ENCODE data around the gene ESCO1.
"Not testable (repeated sequence)": the region's sequence is repeated elsewhere in the genome, so short reads cannot be mapped to it uniquely, and the experiment has no call there.

ESCO1 gene

GRCh38 chr18:21600526-21601410 is at the start of gene ESCO1:
ESCO1 (minus strand) TSS chr18:21600704; CDS start chr18:21574843, 25,861 bp downstream.
- H3K4me1 ChIP-seq (ENCODE audit: control insufficient read depth, insufficient read depth, low read length, unreplicated experiment) = peaks cover 14% of the 10 kb centered on the region
- no peaks in the 10 kb centered on the region for H3K27me3 ChIP-seq (ENCODE audit: insufficient read depth, low read length)
- peak within 1 kb of the TSS; percentile 94 for H3K4me3 ChIP-seq (ENCODE audit: low read depth, low read length)
- peak within 1 kb of the TSS; percentile 93 for H2AFZ ChIP-seq (ENCODE audit: low read length, unreplicated experiment)
- no peaks in the 10 kb centered on the region for H3K36me3 ChIP-seq (ENCODE audit: insufficient read depth, low read length)
- peaks cover 39% of the 10 kb centered on the region for H3K79me2 ChIP-seq (ENCODE audit: control insufficient read depth, insufficient read depth, low read length, unreplicated experiment)
- peak within 1 kb of the TSS; percentile 87 for H3K27ac ChIP-seq (ENCODE audit: low read depth, low read length)

GRCh38 chr18:21640375-21640774 is 39.9 kb upstream of the ESCO1 start:
- not testable (repeated sequence) for H2AFZ ChIP-seq (ENCODE audit: low read length, unreplicated experiment); H3K4me3 ChIP-seq (ENCODE audit: low read depth, low read length); H3K27ac ChIP-seq (ENCODE audit: low read depth, low read length); H3K27me3 ChIP-seq (ENCODE audit: insufficient read depth, low read length); H3K4me1 ChIP-seq (ENCODE audit: control insufficient read depth, insufficient read depth, low read length, unreplicated experiment); H3K36me3 ChIP-seq (ENCODE audit: insufficient read depth, low read length); H3K79me2 ChIP-seq (ENCODE audit: control insufficient read depth, insufficient read depth, low read length, unreplicated experiment)

- Histone ChIP-seq H3K4me3 (ENCODE audit: low read depth, low read length) (no peak overlapping the region), H3K79me2 (ENCODE audit: control insufficient read depth, insufficient read depth, low read length, unreplicated experiment) (no peaks in the 10 kb centered on the region), H3K27ac (ENCODE audit: low read depth, low read length) (no peak overlapping the region), H3K36me3 (ENCODE audit: insufficient read depth, low read length) (no peaks in the 10 kb centered on the region), H3K4me1 (ENCODE audit: control insufficient read depth, insufficient read depth, low read length, unreplicated experiment) (no peaks in the 10 kb centered on the region), H3K27me3 (ENCODE audit: insufficient read depth, low read length) (no peaks in the 10 kb centered on the region), H2AFZ (ENCODE audit: low read length, unreplicated experiment) (no peak overlapping the region)
Observed at GRCh38 chr18:21638822-21639221, 38.3 kb upstream of the ESCO1 start.

- Histone ChIP-seq H3K4me1 (ENCODE audit: control insufficient read depth, insufficient read depth, low read length, unreplicated experiment) (no peaks in the 10 kb centered on the region), H3K36me3 (ENCODE audit: insufficient read depth, low read length) (peaks cover 2% of the 10 kb centered on the region), H2AFZ (ENCODE audit: low read length, unreplicated experiment) (no peak overlapping the region), H3K27ac (ENCODE audit: low read depth, low read length) (no peak overlapping the region), H3K27me3 (ENCODE audit: insufficient read depth, low read length) (no peaks in the 10 kb centered on the region), H3K79me2 (ENCODE audit: control insufficient read depth, insufficient read depth, low read length, unreplicated experiment) (no peaks in the 10 kb centered on the region), H3K4me3 (ENCODE audit: low read depth, low read length) (no peak overlapping the region)
Observed at GRCh38 chr18:21636769-21637168, 36.3 kb upstream of the ESCO1 start.

GRCh38 chr18:21634588-21635199 is 34.2 kb upstream of the ESCO1 start:
- no peak overlapping the region for H3K27ac ChIP-seq (ENCODE audit: low read depth, low read length)
- H3K36me3 ChIP-seq (ENCODE audit: insufficient read depth, low read length) = peaks cover 10% of the 10 kb centered on the region
- H3K4me1 ChIP-seq (ENCODE audit: control insufficient read depth, insufficient read depth, low read length, unreplicated experiment) = no peaks in the 10 kb centered on the region
- H2AFZ ChIP-seq (ENCODE audit: low read length, unreplicated experiment) = no peak overlapping the region
- no peak overlapping the region for H3K4me3 ChIP-seq (ENCODE audit: low read depth, low read length)
- no peaks in the 10 kb centered on the region for H3K79me2 ChIP-seq (ENCODE audit: control insufficient read depth, insufficient read depth, low read length, unreplicated experiment)
- H3K27me3 ChIP-seq (ENCODE audit: insufficient read depth, low read length) = no peaks in the 10 kb centered on the region

GRCh38 chr18:21632393-21632792 is 31.9 kb upstream of the ESCO1 start:
- no peaks in the 10 kb centered on the region for H3K4me1 ChIP-seq (ENCODE audit: control insufficient read depth, insufficient read depth, low read length, unreplicated experiment)

GRCh38 chr18:21629089-21629832 is 28.8 kb upstream of the ESCO1 start:
- Histone ChIP-seq H3K79me2 (ENCODE audit: control insufficient read depth, insufficient read depth, low read length, unreplicated experiment) (peaks cover 12% of the 10 kb centered on the region), H3K4me1 (ENCODE audit: control insufficient read depth, insufficient read depth, low read length, unreplicated experiment) (no peaks in the 10 kb centered on the region), H3K36me3 (ENCODE audit: insufficient read depth, low read length) (peaks cover 31% of the 10 kb centered on the region), H3K27me3 (ENCODE audit: insufficient read depth, low read length) (no peaks in the 10 kb centered on the region), H3K4me3 (ENCODE audit: low read depth, low read length) (no peak overlapping the region), H2AFZ (ENCODE audit: low read length, unreplicated experiment) (no peak overlapping the region), H3K27ac (ENCODE audit: low read depth, low read length) (no peak overlapping the region)

More at GRCh38 chr18:21632393-21632792, 31.9 kb upstream of the ESCO1 start:
- no peak overlapping the region for H2AFZ ChIP-seq (ENCODE audit: low read length, unreplicated experiment)
- no peak overlapping the region for H3K27ac ChIP-seq (ENCODE audit: low read depth, low read length)
- no peak overlapping the region for H3K4me3 ChIP-seq (ENCODE audit: low read depth, low read length)
- H3K27me3 ChIP-seq (ENCODE audit: insufficient read depth, low read length) = no peaks in the 10 kb centered on the region
- H3K79me2 ChIP-seq (ENCODE audit: control insufficient read depth, insufficient read depth, low read length, unreplicated experiment) = peaks cover 7% of the 10 kb centered on the region
- H3K36me3 ChIP-seq (ENCODE audit: insufficient read depth, low read length) = peaks cover 26% of the 10 kb centered on the region

GRCh38 chr18:21621640-21622039 is 21.1 kb upstream of the ESCO1 start:
- H3K27ac ChIP-seq (ENCODE audit: low read depth, low read length) = not testable (repeated sequence)

GRCh38 chr18:21612125-21613039 is 11.9 kb upstream of the ESCO1 start, which contains the start of gene SNRPD1:
SNRPD1 (plus strand) TSS chr18:21612314; CDS start chr18:21612430, 116 bp downstream.
- Histone ChIP-seq H3K36me3 (ENCODE audit: insufficient read depth, low read length) (peaks cover 20% of the 10 kb centered on the region), H3K27me3 (ENCODE audit: insufficient read depth, low read length) (no peaks in the 10 kb centered on the region), H3K4me1 (ENCODE audit: control insufficient read depth, insufficient read depth, low read length, unreplicated experiment) (peaks cover 16% of the 10 kb centered on the region), H3K4me3 (ENCODE audit: low read depth, low read length) (peak within 1 kb of the TSS; percentile 99), H2AFZ (ENCODE audit: low read length, unreplicated experiment) (peak within 1 kb of the TSS; percentile 92), H3K27ac (ENCODE audit: low read depth, low read length) (peak within 1 kb of the TSS; percentile 92), H3K79me2 (ENCODE audit: control insufficient read depth, insufficient read depth, low read length, unreplicated experiment) (peaks cover 52% of the 10 kb centered on the region)

More at GRCh38 chr18:21621640-21622039, 21.1 kb upstream of the ESCO1 start:
- not testable (repeated sequence) for H3K27me3 ChIP-seq (ENCODE audit: insufficient read depth, low read length); H2AFZ ChIP-seq (ENCODE audit: low read length, unreplicated experiment); H3K4me1 ChIP-seq (ENCODE audit: control insufficient read depth, insufficient read depth, low read length, unreplicated experiment); H3K4me3 ChIP-seq (ENCODE audit: low read depth, low read length)
- peaks cover 71% of the 10 kb centered on the region for H3K79me2 ChIP-seq (ENCODE audit: control insufficient read depth, insufficient read depth, low read length, unreplicated experiment)
- H3K36me3 ChIP-seq (ENCODE audit: insufficient read depth, low read length) = peaks cover 20% of the 10 kb centered on the region
